ENCODE results near the gene CDK4. TPM values are rescaled to one million over a fixed set of nuclear protein-coding genes. Genes with fewer than 3 reads are reported as not detected.
"Not testable (repeated sequence)": the region's sequence is repeated elsewhere in the genome, so short reads cannot be mapped to it uniquely, and the experiment has no call there.

CDK4 gene
- total RNA-seq, 1 experiment from 2014 or later, result 383 TPM

GRCh38 chr12:57722716-57723629 lies 29.1 kb downstream of the CDK4 start:
- in situ Hi-C loops (cut with HindIII; ENCODE audit: low pct_unique_long_range_greater_than_20kb, low sequenced_read_pairs), result no loop called here
- DNase-seq (ENCODE audit: low read depth, low spot score), result no peak

- DNase-seq (ENCODE audit: low read depth, low spot score); in situ Hi-C loops (cut with HindIII; ENCODE audit: low pct_unique_long_range_greater_than_20kb, low sequenced_read_pairs): not testable (repeated sequence)
Measured at GRCh38 chr12:57721846-57722608, 30.1 kb downstream of the CDK4 start.

DNA sequence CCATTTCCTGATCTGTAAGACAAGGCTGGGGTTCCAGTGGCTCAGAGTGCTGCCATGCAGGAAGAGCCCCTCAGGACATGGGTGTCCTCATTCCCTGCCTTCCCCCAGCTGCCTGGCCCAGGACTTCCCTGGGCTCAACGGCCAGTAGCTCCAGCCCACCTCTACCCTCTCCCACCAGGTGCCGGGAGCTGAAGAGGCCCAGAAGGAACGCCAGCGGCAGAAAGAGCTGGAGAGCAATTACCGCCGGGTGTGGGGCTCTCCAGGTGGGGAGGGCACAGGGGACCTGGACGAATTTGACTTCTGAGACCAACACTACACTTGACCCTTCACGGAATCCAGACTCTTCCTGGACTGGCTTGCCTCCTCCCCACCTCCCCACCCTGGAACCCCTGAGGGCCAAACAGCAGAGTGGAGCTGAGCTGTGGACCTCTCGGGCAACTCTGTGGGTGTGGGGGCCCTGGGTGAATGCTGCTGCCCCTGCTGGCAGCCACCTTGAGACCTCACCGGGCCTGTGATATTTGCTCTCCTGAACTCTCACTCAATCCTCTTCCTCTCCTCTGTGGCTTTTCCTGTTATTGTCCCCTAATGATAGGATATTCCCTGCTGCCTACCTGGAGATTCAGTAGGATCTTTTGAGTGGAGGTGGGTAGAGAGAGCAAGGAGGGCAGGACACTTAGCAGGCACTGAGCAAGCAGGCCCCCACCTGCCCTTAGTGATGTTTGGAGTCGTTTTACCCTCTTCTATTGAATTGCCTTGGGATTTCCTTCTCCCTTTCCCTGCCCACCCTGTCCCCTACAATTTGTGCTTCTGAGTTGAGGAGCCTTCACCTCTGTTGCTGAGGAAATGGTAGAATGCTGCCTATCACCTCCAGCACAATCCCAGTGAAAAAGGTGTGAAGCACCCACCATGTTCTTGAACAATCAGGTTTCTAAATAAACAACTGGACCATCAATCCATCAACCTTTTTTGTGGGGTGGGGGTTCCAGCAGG lies 31.2 kb downstream of the CDK4 start:
- in situ Hi-C loops (cut with HindIII; ENCODE audit: low pct_unique_long_range_greater_than_20kb, low sequenced_read_pairs), result no loop called here

GRCh38 chr12:57719777-57720605 lies 32.1 kb downstream of the CDK4 start:
- DNase-seq (ENCODE audit: low read depth, low spot score), result no peak
- in situ Hi-C loops (cut with HindIII; ENCODE audit: low pct_unique_long_range_greater_than_20kb, low sequenced_read_pairs), result no loop called here

More for the DNA sequence above, 31.2 kb downstream of the CDK4 start:
- DNase-seq (ENCODE audit: low read depth, low spot score), result no peak

DNA sequence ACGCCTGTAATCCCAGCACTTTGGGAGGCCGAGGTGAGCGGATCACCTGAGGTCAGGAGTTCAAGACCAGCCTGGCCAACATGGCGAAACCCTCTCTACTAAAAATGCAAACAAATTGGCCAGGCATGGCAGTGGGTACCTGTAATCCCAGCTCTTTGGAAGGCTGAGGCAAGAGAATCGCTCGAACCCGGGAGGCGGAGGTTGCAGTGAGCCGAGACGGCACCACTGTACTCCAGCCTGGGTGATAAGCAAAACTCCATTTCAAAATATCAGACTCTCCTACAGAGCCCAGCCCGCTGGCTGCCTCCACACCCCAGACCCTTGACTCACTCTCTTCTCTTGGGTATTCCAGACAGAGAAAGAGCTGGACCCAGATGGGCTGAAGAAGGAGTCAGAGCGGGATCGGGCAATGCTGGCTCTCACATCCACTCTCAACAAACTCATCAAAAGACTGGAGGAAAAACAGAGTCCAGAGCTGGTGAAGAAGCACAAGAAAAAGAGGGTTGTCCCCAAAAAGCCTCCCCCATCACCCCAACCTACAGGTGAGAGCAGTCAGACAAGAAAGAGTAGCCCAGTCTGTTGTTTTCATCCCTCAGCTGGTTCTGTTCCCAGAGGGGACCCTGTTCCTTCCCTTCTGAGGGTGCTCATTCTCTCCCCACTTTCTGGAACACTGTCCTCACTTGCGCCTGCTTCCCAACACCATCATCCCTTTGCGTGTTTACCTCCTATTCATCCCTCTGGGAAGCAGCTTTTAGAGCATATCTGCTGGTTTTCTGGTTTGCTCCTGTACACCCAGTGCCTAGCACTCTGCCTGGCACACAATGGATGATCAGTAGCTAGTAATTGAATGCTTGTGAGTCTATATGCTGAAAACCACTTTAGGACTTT lies 33.2 kb downstream of the CDK4 start:
- DNase-seq (ENCODE audit: low read depth, low spot score), result no peak
- in situ Hi-C loops (cut with HindIII; ENCODE audit: low pct_unique_long_range_greater_than_20kb, low sequenced_read_pairs), result no loop called here

GRCh38 chr12:57717846-57718640 lies 34.1 kb downstream of the CDK4 start:
- in situ Hi-C loops (cut with HindIII; ENCODE audit: low pct_unique_long_range_greater_than_20kb, low sequenced_read_pairs), result no loop called here
- no peak for DNase-seq (ENCODE audit: low read depth, low spot score)

GRCh38 chr12:57717131-57717530 lies 35.0 kb downstream of the CDK4 start:
- in situ Hi-C loops (cut with HindIII; ENCODE audit: low pct_unique_long_range_greater_than_20kb, low sequenced_read_pairs), result no loop called here
- DNase-seq (ENCODE audit: low read depth, low spot score), result no peak

DNA sequence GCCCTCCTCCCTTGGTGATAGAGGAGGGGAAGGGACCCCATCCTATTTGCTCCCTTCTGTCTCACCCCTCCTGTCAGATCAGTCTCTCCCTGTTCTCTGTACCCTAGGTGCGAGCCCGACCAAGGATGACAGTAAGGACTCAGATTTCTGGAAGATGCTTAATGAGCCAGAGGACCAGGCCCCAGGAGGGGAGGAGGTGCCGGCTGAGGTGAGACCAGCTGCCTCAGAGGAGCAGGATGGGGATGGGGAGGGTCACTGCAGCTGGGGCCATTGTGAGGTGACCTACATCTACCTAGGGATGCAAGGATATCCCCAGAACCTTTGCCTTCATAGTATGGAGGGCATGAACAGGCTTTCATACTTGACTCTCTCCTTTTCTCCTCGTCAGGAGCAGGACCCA lies 35.8 kb downstream of the CDK4 start:
- in situ Hi-C loops (cut with HindIII; ENCODE audit: low pct_unique_long_range_greater_than_20kb, low sequenced_read_pairs), result no loop called here
- no peak for DNase-seq (ENCODE audit: low read depth, low spot score)

DNA sequence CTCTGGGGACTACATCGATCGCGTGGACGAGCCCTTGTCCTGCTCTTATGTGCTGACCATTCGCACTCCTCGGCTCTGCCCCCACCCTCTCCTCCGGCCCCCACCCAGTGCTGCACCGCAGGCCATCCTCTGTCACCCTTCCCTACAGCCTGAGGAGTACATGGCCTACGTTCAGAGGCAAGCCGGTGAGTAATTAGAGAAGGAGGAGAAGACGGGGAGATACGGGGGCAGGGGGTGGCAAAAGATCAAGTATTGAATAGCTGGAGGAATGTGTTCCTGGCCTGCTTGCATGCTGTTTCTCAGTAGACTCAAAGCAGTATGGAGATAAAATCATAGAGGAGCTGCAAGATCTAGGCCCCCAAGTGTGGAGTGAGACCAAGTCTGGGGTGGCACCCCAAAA lies 36.3 kb downstream of the CDK4 start:
- in situ Hi-C loops (cut with HindIII; ENCODE audit: low pct_unique_long_range_greater_than_20kb, low sequenced_read_pairs), result no loop called here
- DNase-seq (ENCODE audit: low read depth, low spot score), result no peak

- DNase-seq (ENCODE audit: low read depth, low spot score); in situ Hi-C loops (cut with HindIII; ENCODE audit: low pct_unique_long_range_greater_than_20kb, low sequenced_read_pairs): not testable (repeated sequence)
Measured at GRCh38 chr12:57715036-57715748, 36.9 kb downstream of the CDK4 start.

DNA sequence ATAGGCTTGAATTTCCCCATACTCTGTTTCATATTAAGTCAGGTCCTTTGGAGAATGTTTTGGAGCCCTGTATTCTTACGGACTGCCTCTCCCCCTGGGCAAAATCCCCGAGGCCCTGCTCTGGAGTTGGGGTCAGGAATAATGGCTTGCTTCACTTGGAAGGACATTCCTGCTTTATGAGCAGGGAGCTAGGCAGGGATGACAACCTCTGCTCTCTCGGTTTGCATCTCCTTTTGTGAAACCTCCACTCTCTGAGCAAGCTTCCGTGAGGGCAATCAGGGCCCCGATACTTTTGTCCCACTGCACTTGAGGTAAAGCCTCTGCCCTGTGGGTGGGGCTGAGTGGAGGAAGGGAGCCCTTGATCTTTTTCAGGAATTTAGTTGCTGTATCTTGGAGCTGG lies 38.9 kb downstream of the CDK4 start:
- DNase-seq (ENCODE audit: low read depth, low spot score), result no peak
- in situ Hi-C loops (cut with HindIII; ENCODE audit: low pct_unique_long_range_greater_than_20kb, low sequenced_read_pairs), result no loop called here

- DNase-seq (ENCODE audit: low read depth, low spot score), result no peak
- in situ Hi-C loops (cut with HindIII; ENCODE audit: low pct_unique_long_range_greater_than_20kb, low sequenced_read_pairs), result no loop called here
Measured at GRCh38 chr12:57712701-57713100, 39.4 kb downstream of the CDK4 start.

- in situ Hi-C loops (cut with HindIII; ENCODE audit: low pct_unique_long_range_greater_than_20kb, low sequenced_read_pairs), result no loop called here
- DNase-seq (ENCODE audit: low read depth, low spot score), result no peak
Measured at GRCh38 chr12:57708296-57708695, 43.8 kb downstream of the CDK4 start.

DNA sequence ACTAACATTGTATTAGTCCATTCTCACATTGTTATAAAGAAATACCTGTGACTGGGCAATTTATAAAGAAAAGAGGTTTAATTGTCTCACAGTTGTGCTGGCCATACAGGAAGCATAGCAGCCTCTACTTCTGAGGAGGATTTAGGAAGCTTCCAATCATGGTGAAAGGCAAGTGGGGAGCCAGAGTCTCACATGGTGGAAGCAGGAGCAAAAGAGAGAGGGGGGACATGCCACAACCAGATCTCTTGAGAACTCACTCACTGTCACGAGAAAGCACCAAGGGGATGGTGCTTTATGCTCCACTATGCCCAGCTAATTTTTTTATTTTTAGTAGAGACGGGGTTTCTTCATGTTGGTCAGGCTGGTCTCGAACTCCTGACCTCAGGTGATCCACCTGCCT lies 44.9 kb downstream of the CDK4 start:
- DNase-seq (ENCODE audit: low read depth, low spot score), result no peak

DNA sequence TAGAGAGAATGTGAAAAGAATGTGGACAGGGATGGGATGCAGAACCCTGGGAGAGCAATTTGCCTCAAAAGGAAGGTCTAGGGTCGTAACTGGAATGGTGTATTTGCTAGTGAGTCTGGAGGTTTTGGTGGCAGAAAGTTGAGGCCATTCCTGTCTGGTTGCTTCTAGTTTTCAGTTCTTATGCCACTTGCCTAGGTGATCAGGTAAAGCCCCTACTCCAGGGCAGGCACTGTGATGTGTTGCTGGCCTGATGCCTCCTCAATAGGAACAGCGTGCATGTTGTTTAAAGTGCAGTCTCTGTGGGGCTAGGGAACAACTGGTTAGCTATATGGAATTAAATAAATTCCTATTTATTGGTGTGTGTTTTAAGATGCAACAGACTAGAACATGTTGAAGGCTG lies 51.8 kb downstream of the CDK4 start:
- DNase-seq (ENCODE audit: low read depth, low spot score), result no peak
- in situ Hi-C loops (cut with HindIII; ENCODE audit: low pct_unique_long_range_greater_than_20kb, low sequenced_read_pairs), result no loop called here

More for the DNA sequence above, 44.9 kb downstream of the CDK4 start:
- in situ Hi-C loops (cut with HindIII; ENCODE audit: low pct_unique_long_range_greater_than_20kb, low sequenced_read_pairs), result no loop called here

Data from SK-MEL-5 (cell line).